HCT116 (cell line): Measurements from ENCODE around the gene SPATA12. TPM values are rescaled to one million over a fixed set of nuclear protein-coding genes. Genes with fewer than 3 reads are reported as not detected.

Experiments used
- ATAC-seq: fragments of 200-7000 bp; cut with Tn5 transposase; 2 replicates; pipeline ENCODE4 v1.9.1; 2020; ENCODE audit warnings: mild to moderate bottlenecking, moderate library complexity
- BruUV-seq: library from RNA; stranded (reverse); fragments of 400-500 nt; replicated peaks from 2 replicates; lab custom pipeline; 2021; lab: Mats Ljungman, UMichigan
- CTCF ChIA-PET: fragments of 300-600 bp; sonication (Branson Sonifier 250); formaldehyde crosslinking; loops from one replicate; lab custom pipeline; 2021; ENCODE audit warnings: antibody characterized with exemption; lab: Charles Lee
- POLR2A ChIA-PET: fragments of 300-600, 350-600 bp; sonication (Branson Sonifier 250); formaldehyde crosslinking; loops from one replicate; lab custom pipeline; 2021; ENCODE audit warnings: antibody characterized with exemption; lab: Charles Lee
- RAD21 ChIA-PET, 2 experiments: fragments of 300-600 bp; sonication (Branson Sonifier 250); formaldehyde crosslinking; loops; one replicate each; lab custom pipeline; 2023; ENCODE audit warnings: low total read pairs in 2 of 2; ENCODE audit not compliant: uncharacterized antibody in 2 of 2, unreplicated experiment in 2 of 2, low non-redundant PET in 1 of 2; lab: Charles Lee
- DNase-seq: peaks from one replicate; pipeline ENCODE4 v3.0.0-alpha.2; 2010; ENCODE audit warnings: low read depth, low spot score
- H2AFZ ChIP-seq: fragments of 200-600 bp; shearing (Covaris generic), sonication (generic); 2 replicates; pipeline ENCODE4 v1.6.1; 2017; ENCODE audit warnings: low read depth, mixed run types, mixed read lengths, antibody characterized with exemption, low read length; ENCODE audit not compliant: poor library complexity, severe bottlenecking
- H3K27ac ChIP-seq: 2 replicates; pipeline ENCODE4 v1.5.1; 2012; ENCODE audit warnings: low read depth, low read length
- H3K27me3 ChIP-seq: fragments of 200-600 bp; sonication (generic); 2 replicates; pipeline ENCODE4 v1.6.1; 2016; ENCODE audit warnings: mixed run types, low read length, mixed read lengths; ENCODE audit not compliant: insufficient read depth
- H3K36me3 ChIP-seq, 2 experiments: fragments of 200-500 bp in 1 of 2; fragments of 200-600 bp in 1 of 2; sonication (Bioruptor generic) in 1 of 2; sonication (generic) in 1 of 2; 2 replicates each; pipeline versions ENCODE4 v1.5.1 to v1.6.1; 2014 to 2016; ENCODE audit warnings: low read length in 2 of 2, inconsistent platforms in 1 of 2, mixed read lengths in 1 of 2, mixed run types in 1 of 2; ENCODE audit not compliant: insufficient read depth in 2 of 2, control insufficient read depth in 1 of 2
- H3K4me1 ChIP-seq, 2 experiments: fragments of 200-600 bp in 1 of 2; sonication (generic) in 1 of 2; 2 replicates each; pipeline versions ENCODE4 v1.5.1 to v1.6.1; 2012 to 2017; ENCODE audit warnings: low read length in 2 of 2, inconsistent platforms in 1 of 2, mild to moderate bottlenecking in 1 of 2, mixed read lengths in 1 of 2, mixed run types in 1 of 2, moderate library complexity in 1 of 2; ENCODE audit not compliant: insufficient read depth in 2 of 2, control insufficient read depth in 1 of 2
- H3K4me2 ChIP-seq: fragments of 200-600 bp; sonication (generic); 2 replicates; pipeline ENCODE4 v1.6.1; 2017; ENCODE audit warnings: mixed run types, low read length, mixed read lengths
- H3K4me3 ChIP-seq, 2 experiments: fragments of 200-600 bp in 1 of 2; sonication (generic) in 1 of 2; replicated peaks in 1 of 2; 2 replicates each; pipeline ENCODE4 v1.5.1; 2011 to 2016; ENCODE audit warnings: low read length in 2 of 2, control low read depth in 1 of 2, low read depth in 1 of 2, mild to moderate bottlenecking in 1 of 2, mixed read lengths in 1 of 2, mixed run types in 1 of 2
- H3K79me2 ChIP-seq: fragments of 200-600 bp; sonication (generic); 2 replicates; pipeline ENCODE4 v1.6.1; 2017; ENCODE audit warnings: mild to moderate bottlenecking, mixed run types, low read length, moderate library complexity, mixed read lengths; ENCODE audit not compliant: insufficient read depth
- H3K9ac ChIP-seq: fragments of 200-600 bp; sonication (generic); 2 replicates; pipeline ENCODE4 v1.6.1; 2016; ENCODE audit warnings: low read length, mixed read lengths
- H3K9me2 ChIP-seq: fragments of 200-600 bp; sonication (generic), shearing (Covaris generic); 2 replicates; pipeline ENCODE4 v1.6.1; 2017; ENCODE audit warnings: mixed run types, mild to moderate bottlenecking, moderate library complexity; ENCODE audit not compliant: insufficient read depth
- H3K9me3 ChIP-seq, 2 experiments: fragments of 200-500 bp in 1 of 2; fragments of 200-600 bp in 1 of 2; sonication (Bioruptor generic) in 1 of 2; sonication (generic) in 1 of 2; 2 replicates each; pipeline ENCODE4 v1.6.1; 2014 to 2017; ENCODE audit warnings: low read length in 2 of 2, mixed read lengths in 2 of 2, inconsistent platforms in 1 of 2, low read depth in 1 of 2, mild to moderate bottlenecking in 1 of 2, mixed run types in 1 of 2, moderate library complexity in 1 of 2; ENCODE audit not compliant: control insufficient read depth in 1 of 2, insufficient read depth in 1 of 2
- H4K20me1 ChIP-seq: fragments of 200-600 bp; sonication (generic), shearing (Covaris generic); 2 replicates; pipeline ENCODE4 v1.6.1; 2017; ENCODE audit warnings: mixed run types, mild to moderate bottlenecking, moderate library complexity; ENCODE audit not compliant: insufficient read depth
- ATF3 ChIP-seq: IDR thresholded peaks from 2 replicates; pipeline ENCODE4 v1.6.1; 2012
- CBX3 ChIP-seq: IDR thresholded peaks from 2 replicates; pipeline ENCODE4 v1.6.1; 2012; ENCODE audit warnings: low read depth
- EGR1 ChIP-seq: IDR thresholded peaks from 2 replicates; pipeline ENCODE4 v1.6.1; 2012; ENCODE audit warnings: low read depth
- ELF1 ChIP-seq: IDR thresholded peaks from 2 replicates; pipeline ENCODE4 v1.6.1; 2012; ENCODE audit warnings: low read depth, borderline replicate concordance
- EZH2 ChIP-seq: fragments of 200-600 bp; sonication (generic); IDR thresholded peaks from 2 replicates; pipeline ENCODE4 v1.6.1; 2017; ENCODE audit warnings: antibody characterized with exemption, mixed run types
- EZH2phosphoT487 ChIP-seq: fragments of 200-600 bp; IDR thresholded peaks from 2 replicates; pipeline ENCODE4 v1.6.1; 2018; ENCODE audit warnings: antibody characterized with exemption, borderline replicate concordance
- JUND ChIP-seq: IDR thresholded peaks from 2 replicates; pipeline ENCODE4 v1.6.1; 2012
- MAX ChIP-seq: IDR thresholded peaks from 2 replicates; pipeline ENCODE4 v1.6.1; 2012
- POLR2A ChIP-seq: IDR thresholded peaks from 2 replicates; pipeline ENCODE4 v1.7.0; 2011; ENCODE audit warnings: borderline replicate concordance; ENCODE audit not compliant: insufficient read depth, insufficient read length; ENCODE audit errors: extremely low read depth
- POLR2AphosphoS5 ChIP-seq: IDR thresholded peaks from 2 replicates; pipeline ENCODE4 v1.6.1; 2011; ENCODE audit warnings: mild to moderate bottlenecking, low read depth, low read length, moderate library complexity
- RAD21 ChIP-seq: IDR thresholded peaks from 2 replicates; pipeline ENCODE4 v1.6.1; 2012; ENCODE audit warnings: low read depth, mild to moderate bottlenecking
- REST ChIP-seq: IDR thresholded peaks from 2 replicates; pipeline ENCODE4 v1.6.1; 2012; ENCODE audit warnings: low read depth
- SIN3A ChIP-seq: IDR thresholded peaks from 2 replicates; pipeline ENCODE4 v1.6.1; 2012; ENCODE audit warnings: low read depth
- SP1 ChIP-seq: IDR thresholded peaks from 2 replicates; pipeline ENCODE4 v1.6.1; 2012; ENCODE audit warnings: low read depth
- SRF ChIP-seq: IDR thresholded peaks from 2 replicates; pipeline ENCODE4 v1.6.1; 2012; ENCODE audit warnings: low read depth
- YY1 ChIP-seq: IDR thresholded peaks from 2 replicates; pipeline ENCODE4 v1.6.1; 2011; ENCODE audit warnings: low read length, low read depth, moderate library complexity, mild to moderate bottlenecking; ENCODE audit not compliant: insufficient replicate concordance; ENCODE audit errors: extremely low read depth
- ZFX ChIP-seq: fragments of 450-650 bp; IDR thresholded peaks from 2 replicates; pipeline ENCODE4 v1.6.1; 2017
- ZNF274 ChIP-seq: fragments of 200-500 bp; sonication (Bioruptor generic); IDR thresholded peaks from 2 replicates; pipeline ENCODE4 v1.6.1; 2014; ENCODE audit warnings: mild to moderate bottlenecking, low read depth, low read length, inconsistent platforms
- intact Hi-C: fragments of 100-400 bp; cut with micrococcal nuclease; formaldehyde crosslinking; loops from 2 replicates; pipeline ENCODE4 v1.10.0; 2022
- total RNA-seq: library from RNA; stranded (reverse); gene quantifications from one replicate; pipeline ENCODE4 v1.2.1, GENCODE V29; 2021; ENCODE audit not compliant: unreplicated experiment
- TF ChIP-seq, protein P1 (sequence below): IDR thresholded peaks from 2 replicates; pipeline ENCODE4 v1.6.1; 2011; ENCODE audit warnings: mild to moderate bottlenecking, low read length, moderate library complexity; ENCODE audit not compliant: insufficient replicate concordance; ENCODE audit errors: extremely low read depth

SPATA12 gene
- total RNA-seq, 1 experiment from 2014 or later, result 0.22 TPM

GRCh38 chr3:57012847-57013246, 47.6 kb upstream of the SPATA12 start:
- intact Hi-C loops, result no loop called here
- Histone ChIP-seq H3K4me3 (no peak overlapping the region), H3K27ac (no peak overlapping the region; the same call in 1 of the 2 replicates), H3K4me1 (peaks cover 35 to 39% of the 10 kb centered on the region in 2 experiments), H3K9me3 (no peaks in the 10 kb centered on the region), H3K9me2 (no peaks in the 10 kb centered on the region), H3K79me2 (no peaks in the 10 kb centered on the region), H3K27me3 (no peaks in the 10 kb centered on the region), H4K20me1 (no peaks in the 10 kb centered on the region), H2AFZ (no peak overlapping the region), H3K36me3 (no peaks in the 10 kb centered on the region), H3K4me2 (no peak overlapping the region), H3K9ac (no peak overlapping the region)
- no TSS peak for BruUV-seq
- TF ChIP-seq ATF3, result no peak
- no peak for TF ChIP-seq SIN3A
- TF ChIP-seq EZH2, result no peak
- no peak for TF ChIP-seq ZNF274
- no peak for TF ChIP-seq ELF1
- no peak for TF ChIP-seq RAD21
- no peak for TF ChIP-seq POLR2AphosphoS5
- no peak for TF ChIP-seq CBX3
- no peak for TF ChIP-seq ZFX
- TF ChIP-seq POLR2A, result no peak
- no peak for TF ChIP-seq SRF
- no peak for TF ChIP-seq MAX
- no peak for TF ChIP-seq YY1
- no peak for TF ChIP-seq EGR1
- TF ChIP-seq EZH2phosphoT487, result no peak
- no peak for TF ChIP-seq REST
- TF ChIP-seq JUND, result no peak
- TF ChIP-seq, protein P1, sequence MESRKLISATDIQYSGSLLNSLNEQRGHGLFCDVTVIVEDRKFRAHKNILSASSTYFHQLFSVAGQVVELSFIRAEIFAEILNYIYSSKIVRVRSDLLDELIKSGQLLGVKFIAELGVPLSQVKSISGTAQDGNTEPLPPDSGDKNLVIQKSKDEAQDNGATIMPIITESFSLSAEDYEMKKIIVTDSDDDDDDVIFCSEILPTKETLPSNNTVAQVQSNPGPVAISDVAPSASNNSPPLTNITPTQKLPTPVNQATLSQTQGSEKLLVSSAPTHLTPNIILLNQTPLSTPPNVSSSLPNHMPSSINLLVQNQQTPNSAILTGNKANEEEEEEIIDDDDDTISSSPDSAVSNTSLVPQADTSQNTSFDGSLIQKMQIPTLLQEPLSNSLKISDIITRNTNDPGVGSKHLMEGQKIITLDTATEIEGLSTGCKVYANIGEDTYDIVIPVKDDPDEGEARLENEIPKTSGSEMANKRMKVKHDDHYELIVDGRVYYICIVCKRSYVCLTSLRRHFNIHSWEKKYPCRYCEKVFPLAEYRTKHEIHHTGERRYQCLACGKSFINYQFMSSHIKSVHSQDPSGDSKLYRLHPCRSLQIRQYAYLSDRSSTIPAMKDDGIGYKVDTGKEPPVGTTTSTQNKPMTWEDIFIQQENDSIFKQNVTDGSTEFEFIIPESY, result no peak
- TF ChIP-seq SP1, result no peak
- RAD21 ChIA-PET, result no interaction called here
- DNase-seq (no peak), ATAC-seq (no peak)
- POLR2A ChIA-PET, result no interaction called here
- CTCF ChIA-PET, result interaction anchor here (1.3 kb wide), 1 partner anchor 23 kb away, joined by 3 read pairs; no protein-coding TSS in a partner anchor
